Frontal cortex (tissue), 4 donors: Measurements from ENCODE around the gene ZSCAN21. TPM values are rescaled to one million over a fixed set of nuclear protein-coding genes. Genes with fewer than 3 reads are reported as not detected.

Source experiments
- DNase-seq, 2 donors: peaks; one replicate each; pipeline ENCODE4 v3.0.0; 2012; ENCODE audit warnings: low spot score in 2 of 2
- FAIRE-seq: peaks from 2 replicates; lab custom pipeline; 2012; peaks lifted over from hg19 to GRCh38; lab: Jason Lieb, UNC
- total RNA-seq: library from RNA; depleted of rRNA; stranded (reverse); fragments of >200 nt; gene quantifications from one replicate; pipeline ENCODE4 v1.2.3, GENCODE V29; 2014
- donor health status: control.
- donor health status: control.
- donor health status: control.

Gene ZSCAN21
- total RNA-seq, 1 donor from 2014 or later: 17.9 TPM

- no peak for FAIRE-seq
- no peak for DNase-seq
These were observed 25.5 kb upstream of the ZSCAN21 start for GRCh38 chr7:100024020-100024619.

GRCh38 chr7:100027197-100027596, 22.4 kb upstream of the ZSCAN21 start:
- FAIRE-seq: no peak
- DNase-seq: no peak

GRCh38 chr7:100029596-100029995, 20.0 kb upstream of the ZSCAN21 start:
- DNase-seq: no peak
- no peak for FAIRE-seq

GRCh38 chr7:100033526-100033925, 16.0 kb upstream of the ZSCAN21 start:
- DNase-seq (no peak), FAIRE-seq (no peak)

GRCh38 chr7:100034871-100035510, 14.6 kb upstream of the ZSCAN21 start:
- FAIRE-seq (no peak), DNase-seq (no peak)

- no peak for DNase-seq
- no peak for FAIRE-seq
These were observed 13.7 kb upstream of the ZSCAN21 start for GRCh38 chr7:100035876-100036275.

GRCh38 chr7:100038326-100038725, 11.2 kb upstream of the ZSCAN21 start:
- DNase-seq (no peak), FAIRE-seq (no peak)

- DNase-seq (no peak), FAIRE-seq (no peak)
These were observed 9.0 kb upstream of the ZSCAN21 start for GRCh38 chr7:100040575-100040974.

GRCh38 chr7:100044718-100045117, 4.9 kb upstream of the ZSCAN21 start:
- no peak for FAIRE-seq
- DNase-seq: no peak

- DNase-seq (no peak), FAIRE-seq (no peak)
These were observed 894 bp upstream of the ZSCAN21 start for GRCh38 chr7:100048680-100049079.

- FAIRE-seq (no peak), DNase-seq (no peak)
These were observed 2.0 kb downstream of the ZSCAN21 start for GRCh38 chr7:100051611-100052010.

GRCh38 chr7:100053215-100053614, 3.6 kb downstream of the ZSCAN21 start:
- FAIRE-seq: peak; percentile 47

GRCh38 chr7:100057006-100057405, 7.4 kb downstream of the ZSCAN21 start:
- no peak for FAIRE-seq
- no peak for DNase-seq

More at GRCh38 chr7:100053215-100053614, 3.6 kb downstream of the ZSCAN21 start:
- peak; percentile 65 to 74 for DNase-seq

GRCh38 chr7:100059251-100059739, 9.7 kb downstream of the ZSCAN21 start:
- no peak for FAIRE-seq
- no peak for DNase-seq

GRCh38 chr7:100061518-100062193, 12.1 kb downstream of the ZSCAN21 start:
- DNase-seq (no peak), FAIRE-seq (no peak)

GRCh38 chr7:100063376-100063775, 13.8 kb downstream of the ZSCAN21 start:
- no peak for FAIRE-seq
- no peak for DNase-seq

GRCh38 chr7:100064162-100064561, 14.6 kb downstream of the ZSCAN21 start:
- FAIRE-seq (no peak), DNase-seq (no peak)

GRCh38 chr7:100065452-100066186, 16.0 kb downstream of the ZSCAN21 start:
- no peak for DNase-seq
- FAIRE-seq: no peak

- FAIRE-seq (no peak), DNase-seq (peak in 1 of 2 donors; percentile 22)
These were observed 17.4 kb downstream of the ZSCAN21 start for GRCh38 chr7:100066953-100067352.

- FAIRE-seq (no peak), DNase-seq (no peak)
These were observed 20.4 kb downstream of the ZSCAN21 start for GRCh38 chr7:100069991-100070390.
